ENCODE measurements around the gene TRIM59.

GRCh38 chr3:160435095-160435494 is 14.5 kb downstream of the TRIM59 start:
- TF ChIP-seq CTCF (conservative IDR thresholded peaks at IDR 0.05; ENCODE audit: low read length) (no peak), EZH2phosphoT487 (IDR thresholded peaks at IDR 0.05; ENCODE audit: borderline replicate concordance) (no peak)
